K562 (cell line): ENCODE results near the gene OR1I1. TPM values are rescaled to one million over a fixed set of nuclear protein-coding genes. Genes with fewer than 3 reads are reported as not detected.

Experiments used
- ARHGAP35 ChIP-seq: fragments of 450-650 bp; IDR thresholded peaks from 2 replicates; pipeline ENCODE4 v1.6.1; 2018; ENCODE audit not compliant: partially characterized antibody
- DPF2 ChIP-seq: fragments of 450-650 bp; IDR thresholded peaks from 2 replicates; pipeline ENCODE4 v1.6.1; 2016
- HLTF ChIP-seq: fragments of 450-650 bp; IDR thresholded peaks from 2 replicates; pipeline ENCODE4 v1.6.1; 2016
- JUN ChIP-seq, 2 experiments: sonication (generic) in 1 of 2; formaldehyde crosslinking in 1 of 2; IDR thresholded peaks; 2 replicates each; pipeline versions ENCODE4 v1.6.1 to v1.8.0; 2012 to 2022; ENCODE audit warnings: borderline replicate concordance in 2 of 2, mild to moderate bottlenecking in 2 of 2, improper control_type of control experiment in 1 of 2, low read depth in 1 of 2, low read length in 1 of 2, missing genetic modification reagents in 1 of 2
- KLF6 ChIP-seq: fragments of 250-450 bp; sonication (Bioruptor Pico); IDR thresholded peaks from 2 replicates; pipeline ENCODE4 v1.4.0; 2020; ENCODE audit warnings: mild to moderate bottlenecking, moderate library complexity, borderline replicate concordance
- LARP7 ChIP-seq: fragments of 450-650 bp; IDR thresholded peaks from 2 replicates; pipeline ENCODE4 v1.6.1; 2016
- MBD2 ChIP-seq: sonication (generic); IDR thresholded peaks from 2 replicates; pipeline ENCODE4 v1.6.1; 2016; ENCODE audit warnings: low read depth, borderline replicate concordance
- NR2C2 ChIP-seq, 2 experiments: fragments of 200-800 bp in 1 of 2; sonication (Bioruptor generic) in 1 of 2; sonication (generic) in 1 of 2; formaldehyde crosslinking in 1 of 2; IDR thresholded peaks; 2 replicates each; pipeline versions ENCODE4 v1.6.1 to v1.8.0; 2016 to 2022; ENCODE audit warnings: mild to moderate bottlenecking in 1 of 2, missing compliant biosample characterization in 1 of 2, missing genetic modification characterization in 1 of 2, missing genetic modification reagents in 1 of 2
- RBFOX2 ChIP-seq: fragments of 200-400 bp; formaldehyde crosslinking; IDR thresholded peaks from 2 replicates; pipeline ENCODE4 v1.6.1; 2017; ENCODE audit warnings: low read depth, mild to moderate bottlenecking, low read length, moderate library complexity
- SAP30 ChIP-seq: fragments of 200-600 bp; sonication (generic); IDR thresholded peaks from 2 replicates; pipeline ENCODE4 v1.6.1; 2012; ENCODE audit warnings: borderline replicate concordance, low read depth, mild to moderate bottlenecking, moderate library complexity, low read length, control low read depth, inconsistent platforms; ENCODE audit not compliant: insufficient read depth, poor library complexity, severe bottlenecking
- SIN3A ChIP-seq, 2 experiments: fragments of 150-350 bp in 1 of 2; IDR thresholded peaks; 2 replicates each; pipeline ENCODE4 v1.6.1; 2011 to 2016; ENCODE audit warnings: borderline replicate concordance in 2 of 2, low read depth in 2 of 2, low read length in 2 of 2, mild to moderate bottlenecking in 2 of 2, moderate library complexity in 2 of 2; ENCODE audit not compliant: control insufficient read depth in 1 of 2
- STAT5B ChIP-seq: fragments of 250-450 bp; sonication (Bioruptor Pico); IDR thresholded peaks from 2 replicates; pipeline ENCODE4 v1.8.0; 2021; ENCODE audit warnings: mild to moderate bottlenecking, inconsistent platforms
- TARDBP ChIP-seq: fragments of 450-650 bp; IDR thresholded peaks from 2 replicates; pipeline ENCODE4 v1.6.1; 2016
- TCF7 ChIP-seq: sonication (generic); IDR thresholded peaks from 2 replicates; pipeline ENCODE4 v1.6.1; 2016; ENCODE audit warnings: antibody characterized with exemption, borderline replicate concordance
- U2AF2 ChIP-seq: fragments of 200-400 bp; formaldehyde crosslinking; optimal IDR thresholded peaks from 2 replicates; pipeline ENCODE3; 2017; ENCODE audit warnings: low read depth, mild to moderate bottlenecking, low read length
- ZBTB7A ChIP-seq: IDR thresholded peaks from 2 replicates; pipeline ENCODE4 v1.6.1; 2011; ENCODE audit warnings: low read depth, mild to moderate bottlenecking, low read length, moderate library complexity, borderline replicate concordance; ENCODE audit not compliant: control insufficient read depth
- ZC3H4 ChIP-seq: sonication (generic); formaldehyde crosslinking; IDR thresholded peaks from 2 replicates; pipeline ENCODE4 v1.9.0; 2021; ENCODE audit warnings: missing genetic modification reagents, borderline replicate concordance
- ZNF586 ChIP-seq: fragments of 450-650 bp; formaldehyde crosslinking; conservative IDR thresholded peaks from 2 replicates; pipeline ENCODE4 v1.4.0; 2020; ENCODE audit warnings: mild to moderate bottlenecking, moderate library complexity
- ZNF79 ChIP-seq: fragments of 250-450 bp; sonication (Bioruptor Pico); IDR thresholded peaks from 2 replicates; pipeline ENCODE4 v1.4.0; 2020; ENCODE audit warnings: low read depth, mild to moderate bottlenecking, moderate library complexity
- polyA plus RNA-seq, 8 experiments: library from polyadenylated mRNA; depleted of rRNA in 4 of 8; stranded (reverse) in 5 of 8; unstranded in 3 of 8; fragments of >200 nt; fragmentation: Nextera tagmentation in 2 of 8; fragmentation: Illumina TruSeq in 1 of 8; extraction: Ambion mirVana in 2 of 8; extraction: Trizol in 1 of 8; gene quantifications; 2 replicates each; pipeline versions ENCODE4 v1.2.1 to v1.2.3, GENCODE V29; 2011 to 2014; ENCODE audit warnings: inconsistent platforms in 1 of 8, missing spikeins in 1 of 8
- total RNA-seq, 7 experiments: library from RNA; depleted of rRNA in 6 of 7; stranded (reverse); fragments of >200 nt in 6 of 7; fragmentation: Illumina TruSeq in 2 of 7; extraction: Trizol in 2 of 7; gene quantifications; 2 replicates each; pipeline versions ENCODE4 v1.2.1 to v1.2.3, GENCODE V29; 2011 to 2021; ENCODE audit warnings: low replicate concordance in 1 of 7
- TF ChIP-seq, protein P1 (sequence below), 2 experiments: fragments of 200-800 bp in 1 of 2; sonication (Bioruptor generic) in 1 of 2; sonication (generic) in 1 of 2; formaldehyde crosslinking in 1 of 2; IDR thresholded peaks in 1 of 2; conservative IDR thresholded peaks in 1 of 2; 2 replicates each; pipeline versions ENCODE4 v1.5.0 to v1.6.1; 2016 to 2020; ENCODE audit warnings: missing compliant biosample characterization in 1 of 2, missing genetic modification characterization in 1 of 2, missing genetic modification reagents in 1 of 2
- TF ChIP-seq, protein P2 (sequence below): fragments of 450-650 bp; IDR thresholded peaks from 2 replicates; pipeline ENCODE4 v1.6.1; 2016; ENCODE audit warnings: antibody characterized with exemption
- TF ChIP-seq, protein P3 (sequence below): fragments of 250-450 bp; sonication (Bioruptor Pico); IDR thresholded peaks from 2 replicates; pipeline ENCODE4 v1.8.0; 2021; ENCODE audit warnings: borderline replicate concordance, mild to moderate bottlenecking, moderate library complexity; ENCODE audit not compliant: poor library complexity, severe bottlenecking

The OR1I1 gene
- total and polyA plus RNA-seq, 9 of the 15 experiments (the other 6 are each of a cell fraction or from before 2014, with no cell fraction given) = not detected

DNA sequence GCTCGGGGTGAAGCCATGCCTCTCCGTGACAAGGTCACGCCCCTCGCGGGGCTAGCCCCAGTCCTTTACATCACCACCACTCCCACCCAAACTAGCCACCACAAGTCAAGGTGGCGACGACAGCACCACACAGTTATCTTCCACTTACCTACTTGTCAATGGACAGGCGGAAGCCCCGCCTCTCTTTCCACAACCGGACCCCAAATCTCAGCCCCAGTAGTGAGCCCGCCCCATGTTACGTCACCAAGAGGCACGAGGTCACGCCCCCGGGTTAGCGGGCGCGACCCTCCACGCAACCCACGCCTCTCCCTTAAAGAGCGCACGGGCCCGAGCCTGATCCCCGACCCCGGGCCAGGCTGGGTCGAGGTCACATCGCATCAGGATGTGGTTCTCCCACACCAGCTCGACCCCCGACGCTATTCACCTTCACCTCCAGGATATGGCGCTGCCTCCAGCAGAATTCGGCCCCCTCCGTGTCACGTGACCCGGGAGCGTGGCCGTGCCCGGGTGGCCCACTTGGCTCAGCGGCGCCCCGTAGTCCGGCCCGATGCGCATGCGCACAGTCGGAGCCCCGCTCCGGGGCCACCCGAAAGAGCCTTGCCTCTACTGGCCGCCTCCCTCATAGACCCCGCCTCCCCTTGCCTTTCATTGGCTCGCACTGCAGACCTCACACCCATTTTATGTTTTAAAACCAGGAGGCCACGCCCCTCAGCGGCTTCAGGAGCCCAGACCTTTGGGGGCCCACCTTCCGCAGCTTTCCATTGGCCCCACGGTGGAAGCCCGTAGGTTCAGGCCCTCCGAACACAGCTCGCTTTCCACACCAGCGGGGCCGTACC, 43.4 kb downstream of the OR1I1 start (continued):
- TF ChIP-seq ZBTB7A = peak; percentile 25
- 0 out of 2 replicates have a peak, but pooled peaks have one; percentile 69 for TF ChIP-seq HLTF
- no peak for TF ChIP-seq ZNF586 (CRISPR knock-in tag)
- no peak for TF ChIP-seq STAT5B (CRISPR knock-in tag)
- TF ChIP-seq SAP30 = peak; percentile 28
- TF ChIP-seq ARHGAP35 = no peak
- TF ChIP-seq, protein P1, sequence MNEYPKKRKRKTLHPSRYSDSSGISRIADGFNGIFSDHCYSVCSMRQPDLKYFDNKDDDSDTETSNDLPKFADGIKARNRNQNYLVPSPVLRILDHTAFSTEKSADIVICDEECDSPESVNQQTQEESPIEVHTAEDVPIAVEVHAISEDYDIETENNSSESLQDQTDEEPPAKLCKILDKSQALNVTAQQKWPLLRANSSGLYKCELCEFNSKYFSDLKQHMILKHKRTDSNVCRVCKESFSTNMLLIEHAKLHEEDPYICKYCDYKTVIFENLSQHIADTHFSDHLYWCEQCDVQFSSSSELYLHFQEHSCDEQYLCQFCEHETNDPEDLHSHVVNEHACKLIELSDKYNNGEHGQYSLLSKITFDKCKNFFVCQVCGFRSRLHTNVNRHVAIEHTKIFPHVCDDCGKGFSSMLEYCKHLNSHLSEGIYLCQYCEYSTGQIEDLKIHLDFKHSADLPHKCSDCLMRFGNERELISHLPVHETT (CRISPR knock-in tag; conservative IDR thresholded peaks at IDR 0.05 in 1 of 2, IDR thresholded peaks at IDR 0.05 in 1 of 2) = 0 out of 4 replicates have a peak, but pooled peaks of 1 of the 2 experiments have one; percentile 8
- TF ChIP-seq SIN3A (IDR thresholded peaks at IDR 0.05; ENCODE audit: borderline replicate concordance in 2 of 2, control insufficient read depth in 1 of 2, low read depth in 2 of 2, low read length in 2 of 2) = no peak; a peak in 1 of 4 replicates
- no peak for TF ChIP-seq U2AF2
- no peak for TF ChIP-seq KLF6 (CRISPR knock-in tag)
- TF ChIP-seq ZC3H4 (CRISPR knock-in tag) = no peak
- TF ChIP-seq JUN (IDR thresholded peaks at IDR 0.05; ENCODE audit: borderline replicate concordance, low read depth, low read length) = no peak
- TF ChIP-seq JUN (CRISPR knock-in tag; IDR thresholded peaks at IDR 0.05; ENCODE audit: borderline replicate concordance) = no peak
- no peak for TF ChIP-seq NR2C2 (CRISPR knock-in tag; IDR thresholded peaks at IDR 0.05)
- peak; percentile 89 for TF ChIP-seq NR2C2 (tag; IDR thresholded peaks at IDR 0.05)
- TF ChIP-seq ZNF79 (CRISPR knock-in tag) = no peak
- no peak for TF ChIP-seq LARP7
- peak; percentile 79 for TF ChIP-seq RBFOX2
- no peak for TF ChIP-seq TCF7
- peak; percentile 32; the same call in 1 of the 2 replicates for TF ChIP-seq TARDBP
- TF ChIP-seq, protein P2, sequence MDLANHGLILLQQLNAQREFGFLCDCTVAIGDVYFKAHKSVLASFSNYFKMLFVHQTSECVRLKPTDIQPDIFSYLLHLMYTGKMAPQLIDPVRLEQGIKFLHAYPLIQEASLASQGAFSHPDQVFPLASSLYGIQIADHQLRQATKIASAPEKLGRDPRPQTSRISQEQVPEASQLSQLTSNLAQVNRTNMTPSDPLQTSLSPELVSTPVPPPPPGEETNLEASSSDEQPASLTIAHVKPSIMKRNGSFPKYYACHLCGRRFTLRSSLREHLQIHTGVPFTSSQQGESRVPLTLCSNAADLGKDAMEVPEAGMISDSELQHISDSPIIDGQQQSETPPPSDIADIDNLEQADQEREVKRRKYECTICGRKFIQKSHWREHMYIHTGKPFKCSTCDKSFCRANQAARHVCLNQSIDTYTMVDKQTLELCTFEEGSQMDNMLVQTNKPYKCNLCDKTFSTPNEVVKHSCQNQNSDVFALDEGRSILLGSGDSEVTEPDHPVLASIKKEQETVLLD = peak; percentile 95
- TF ChIP-seq, protein P3, sequence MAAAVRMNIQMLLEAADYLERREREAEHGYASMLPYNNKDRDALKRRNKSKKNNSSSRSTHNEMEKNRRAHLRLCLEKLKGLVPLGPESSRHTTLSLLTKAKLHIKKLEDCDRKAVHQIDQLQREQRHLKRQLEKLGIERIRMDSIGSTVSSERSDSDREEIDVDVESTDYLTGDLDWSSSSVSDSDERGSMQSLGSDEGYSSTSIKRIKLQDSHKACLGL (CRISPR knock-in tag) = no peak
- 0 out of 2 replicates have a peak, but pooled peaks have one; percentile 40 for TF ChIP-seq MBD2
- peak; percentile 43; the same call in 1 of the 2 replicates for TF ChIP-seq DPF2
